IMR-90 (cell line): Measurements from ENCODE around the gene ALDOC. TPM values are rescaled to one million over a fixed set of nuclear protein-coding genes. Genes with fewer than 3 reads are reported as not detected.

ENCODE experiments used
- ATAC-seq: fragments of 200-7000 bp; cut with Tn5 transposase; 2 replicates; pipeline ENCODE4 v1.9.1; 2020; ENCODE audit warnings: low read depth, mild to moderate bottlenecking, moderate library complexity
- BruUV-seq: library from RNA; stranded (reverse); fragments of 400-500 nt; replicated peaks from 2 replicates; lab custom pipeline; 2021; lab: Mats Ljungman, UMichigan
- CTCF ChIA-PET: fragments of 300-600 bp; formaldehyde crosslinking; extraction: SDS; loops from one replicate; lab custom pipeline; 2021; ENCODE audit warnings: antibody characterized with exemption; lab: Yijun Ruan, JAX
- POLR2A ChIA-PET: fragments of 300-600 bp; sonication (Branson Sonifier 250); formaldehyde crosslinking; loops from one replicate; lab custom pipeline; 2022; ENCODE audit warnings: antibody characterized with exemption; ENCODE audit not compliant: unreplicated experiment; lab: Charles Lee
- DNase-seq: peaks from one replicate; pipeline ENCODE4 v3.0.0; 2013
- H2AFZ ChIP-seq: replicated peaks from 2 replicates; pipeline ENCODE3; 2013; ENCODE audit warnings: low read length, mild to moderate bottlenecking; ENCODE audit not compliant: poor library complexity
- H2AK5ac ChIP-seq: 2 replicates; pipeline ENCODE4 v1.6.1; 2013; ENCODE audit warnings: low read depth, low read length, inconsistent platforms
- H2AK9ac ChIP-seq: replicated peaks from 2 replicates; pipeline ENCODE3; 2013; ENCODE audit warnings: mild to moderate bottlenecking, low read depth, low read length, moderate library complexity; ENCODE audit not compliant: poor library complexity
- H2BK120ac ChIP-seq: 2 replicates; pipeline ENCODE4 v1.6.1; 2013; ENCODE audit warnings: low read depth, low read length, inconsistent platforms
- H2BK15ac ChIP-seq: 3 replicates; pipeline ENCODE4 v1.6.1; 2013; ENCODE audit warnings: low read depth, low read length, inconsistent platforms
- H2BK20ac ChIP-seq: 2 replicates; pipeline ENCODE4 v1.6.1; 2013; ENCODE audit warnings: low read depth, mild to moderate bottlenecking, inconsistent platforms, low read length, moderate library complexity
- H2BK5ac ChIP-seq: 2 replicates; pipeline ENCODE4 v1.6.1; 2013; ENCODE audit warnings: mild to moderate bottlenecking, low read depth, low read length, inconsistent platforms; ENCODE audit not compliant: poor library complexity, severe bottlenecking
- H3K14ac ChIP-seq: replicated peaks from 2 replicates; pipeline ENCODE4 v1.6.1; 2013; ENCODE audit warnings: low read depth, low read length, inconsistent platforms
- H3K18ac ChIP-seq: 2 replicates; pipeline ENCODE4 v1.6.1; 2013; ENCODE audit warnings: low read depth, low read length, control low read depth
- H3K23ac ChIP-seq: 2 replicates; pipeline ENCODE4 v1.6.1; 2013; ENCODE audit warnings: low read depth, low read length, inconsistent platforms
- H3K27ac ChIP-seq: 2 replicates; pipeline ENCODE4 v1.5.1; 2013; ENCODE audit warnings: mild to moderate bottlenecking, control low read depth, low read length; ENCODE audit not compliant: insufficient read depth
- H3K27me3 ChIP-seq: 2 replicates; pipeline ENCODE4 v1.6.1; 2013; ENCODE audit warnings: low read length; ENCODE audit not compliant: control insufficient read depth, insufficient read depth
- H3K36me3 ChIP-seq: 2 replicates; pipeline ENCODE4 v1.6.1; 2013; ENCODE audit warnings: low read length, mixed read lengths; ENCODE audit not compliant: control insufficient read depth, insufficient read depth
- H3K4ac ChIP-seq: 2 replicates; pipeline ENCODE4 v1.6.1; 2013; ENCODE audit warnings: low read depth, low read length, inconsistent platforms
- H3K4me1 ChIP-seq: 2 replicates; pipeline ENCODE4 v1.6.1; 2013; ENCODE audit warnings: low read length, mixed read lengths; ENCODE audit not compliant: control insufficient read depth, insufficient read depth
- H3K4me2 ChIP-seq: 2 replicates; pipeline ENCODE4 v1.6.1; 2013; ENCODE audit warnings: low read depth, mild to moderate bottlenecking, control low read depth, low read length, moderate library complexity
- H3K4me3 ChIP-seq: 2 replicates; pipeline ENCODE4 v1.5.1; 2013; ENCODE audit warnings: low read depth, mild to moderate bottlenecking, control low read depth, low read length, moderate library complexity; ENCODE audit not compliant: insufficient read depth
- H3K56ac ChIP-seq: 2 replicates; pipeline ENCODE4 v1.6.1; 2013; ENCODE audit warnings: low read length, inconsistent platforms; ENCODE audit not compliant: insufficient read depth; ENCODE audit errors: extremely low read depth
- H3K79me1 ChIP-seq, 2 experiments: 2 replicates each; pipeline ENCODE4 v1.6.1; 2013; ENCODE audit warnings: low read length in 2 of 2, inconsistent platforms in 1 of 2, low read depth in 1 of 2
- H3K9ac ChIP-seq: 2 replicates; pipeline ENCODE4 v1.6.1; 2013; ENCODE audit warnings: low read depth, low read length, control low read depth
- H3K9me1 ChIP-seq: 2 replicates; pipeline ENCODE4 v1.6.1; 2013; ENCODE audit warnings: low read length, inconsistent platforms; ENCODE audit not compliant: insufficient read depth
- H3K9me3 ChIP-seq: 2 replicates; pipeline ENCODE4 v1.6.1; 2013; ENCODE audit warnings: low read length; ENCODE audit not compliant: control insufficient read depth, insufficient read depth
- H4K20me1 ChIP-seq: 2 replicates; pipeline ENCODE4 v1.6.1; 2013; ENCODE audit warnings: low read length, inconsistent platforms; ENCODE audit not compliant: insufficient read depth
- H4K5ac ChIP-seq: 2 replicates; pipeline ENCODE4 v1.6.1; 2013; ENCODE audit warnings: mild to moderate bottlenecking, low read depth, low read length, control low read depth
- H4K8ac ChIP-seq, 2 experiments: 2 replicates each; pipeline ENCODE4 v1.6.1; 2013; ENCODE audit warnings: low read depth in 2 of 2, low read length in 2 of 2, control low read depth in 1 of 2, inconsistent platforms in 1 of 2
- H4K91ac ChIP-seq: 2 replicates; pipeline ENCODE4 v1.6.1; 2013; ENCODE audit warnings: low read depth, low read length, inconsistent platforms; ENCODE audit not compliant: insufficient read depth
- CHD1 ChIP-seq: IDR thresholded peaks from 2 replicates; pipeline ENCODE4 v1.6.1; 2012; ENCODE audit warnings: low read depth, low read length, improper control_type of control experiment
- MAFK ChIP-seq: IDR thresholded peaks from 2 replicates; pipeline ENCODE4 v1.6.1; 2012; ENCODE audit warnings: low read depth, low read length, improper control_type of control experiment
- NFE2L2 ChIP-seq: fragments of 150-350 bp; IDR thresholded peaks from 2 replicates; pipeline ENCODE4 v1.6.1; 2016; ENCODE audit warnings: low read depth, mild to moderate bottlenecking, low read length
- SMC3 ChIP-seq: fragments of 150-350 bp; IDR thresholded peaks from 2 replicates; pipeline ENCODE4 v1.6.1; 2016; ENCODE audit warnings: low read depth, mild to moderate bottlenecking, antibody characterized with exemption, low read length, moderate library complexity
- WGBS, 2 experiments: methylation state at CpG; one replicate each; pipeline versions ENCODE4 v1.1.5 to v1.1.7; 2013; ENCODE audit warnings: missing lambda C conversion rate in 2 of 2; ENCODE audit not compliant: insufficient read length in 1 of 2; ENCODE audit errors: extremely low coverage in 2 of 2; 5-methylcytosine and 5-hydroxymethylcytosine counted together
- dilution Hi-C: fragments of 300-500 bp; cut with HindIII; formaldehyde crosslinking; loops from one replicate; pipeline ENCODE4 v1.14.3; 2018; ENCODE audit warnings: low sequenced_read_pairs; ENCODE audit not compliant: unreplicated experiment
- in situ Hi-C: fragments of 300-500 bp; cut with MboI; formaldehyde crosslinking; loops from 3 replicates; pipeline ENCODE4 v1.14.3; 2019; ENCODE audit warnings: low sequenced_read_pairs, inconsistent platforms, mixed read lengths
- intact Hi-C: fragments of 100-400 bp; cut with micrococcal nuclease; formaldehyde crosslinking; loops from 2 replicates; pipeline ENCODE4 v1.10.0; 2022
- polyA plus RNA-seq, 3 experiments: library from polyadenylated mRNA; depleted of rRNA; stranded (reverse); fragments of >200 nt; gene quantifications; 2 replicates each; pipeline ENCODE4 v1.2.3, GENCODE V29; 2012; ENCODE audit warnings: low replicate concordance in 1 of 3
- total RNA-seq: library from RNA; depleted of rRNA; stranded (reverse); fragments of >200 nt; gene quantifications from 2 replicates; pipeline ENCODE4 v1.2.3, GENCODE V29; 2012

ALDOC gene
- total and polyA plus RNA-seq, 2 of the 4 experiments (the other 2 are of a cell fraction) = 47.0 to 69.7 TPM

- ATAC-seq (no peak), DNase-seq (no peak)
- Histone ChIP-seq H4K8ac (no peak overlapping the region), H2BK20ac (no peak overlapping the region), H3K56ac (no peak overlapping the region), H3K36me3 (peaks cover 67% of the 10 kb centered on the region), H2BK15ac (no peak overlapping the region), H3K27ac (no peak overlapping the region), H3K18ac (no peak overlapping the region), H3K9me3 (no peaks in the 10 kb centered on the region), H2AK9ac (no peak overlapping the region), H3K4me2 (no peak overlapping the region), H3K4me3 (no peak overlapping the region), H2BK120ac (no peak overlapping the region), H3K4me1 (no peaks in the 10 kb centered on the region), H4K5ac (no peak overlapping the region), H2AFZ (no peak overlapping the region), H3K9me1 (no peaks in the 10 kb centered on the region), H4K20me1 (peaks cover 8% of the 10 kb centered on the region; the same call in 1 of the 2 replicates), H3K23ac (no peak overlapping the region), H3K9ac (no peak overlapping the region), H2AK5ac (no peak overlapping the region), H2BK5ac (no peak overlapping the region), H3K27me3 (no peaks in the 10 kb centered on the region), H3K14ac (no peak overlapping the region), H3K79me1 (peaks cover 0 to 3% of the 10 kb centered on the region in 2 experiments; a peak in 1 of 4 replicates), H4K91ac (no peak overlapping the region), H3K4ac (no peak overlapping the region)
- 100% methylated on average over 1 of the region's 3 CpGs; no CpG with 5 or more reads in 1 of the 2 experiments for WGBS, 2 experiments
- POLR2A ChIA-PET = no interaction called here
- dilution Hi-C loops (no loop called here), in situ Hi-C loops (loop anchor here (10.0 kb wide), 1 partner anchor 124 kb away; no protein-coding TSS in a partner anchor), intact Hi-C loops (no loop called here)
- TF ChIP-seq CHD1 = no peak
- no peak for TF ChIP-seq NFE2L2
- no peak for TF ChIP-seq MAFK
- no peak for TF ChIP-seq SMC3
- no TSS peak for BruUV-seq
- CTCF ChIA-PET = no interaction called here
Observed at GRCh38 chr17:28618464-28618863, 41.8 kb upstream of the ALDOC start.
